HCT116 (cell line): ENCODE data around the gene SCFD2. TPM values are rescaled to one million over a fixed set of nuclear protein-coding genes. Genes with fewer than 3 reads are reported as not detected.

Experiments used
- ATAC-seq: fragments of 200-7000 bp; cut with Tn5 transposase; 2 replicates; pipeline ENCODE4 v1.9.1; 2020; ENCODE audit warnings: mild to moderate bottlenecking, moderate library complexity
- BruUV-seq: library from RNA; stranded (reverse); fragments of 400-500 nt; replicated peaks from 2 replicates; lab custom pipeline; 2021; lab: Mats Ljungman, UMichigan
- CTCF ChIA-PET: fragments of 300-600 bp; sonication (Branson Sonifier 250); formaldehyde crosslinking; loops from one replicate; lab custom pipeline; 2021; ENCODE audit warnings: antibody characterized with exemption; lab: Charles Lee
- POLR2A ChIA-PET: fragments of 300-600, 350-600 bp; sonication (Branson Sonifier 250); formaldehyde crosslinking; loops from one replicate; lab custom pipeline; 2021; ENCODE audit warnings: antibody characterized with exemption; lab: Charles Lee
- RAD21 ChIA-PET, 2 experiments: fragments of 300-600 bp; sonication (Branson Sonifier 250); formaldehyde crosslinking; loops; one replicate each; lab custom pipeline; 2023; ENCODE audit warnings: low total read pairs in 2 of 2; ENCODE audit not compliant: uncharacterized antibody in 2 of 2, unreplicated experiment in 2 of 2, low non-redundant PET in 1 of 2; lab: Charles Lee
- DNase-seq: peaks from one replicate; pipeline ENCODE4 v3.0.0-alpha.2; 2010; ENCODE audit warnings: low read depth, low spot score
- H2AFZ ChIP-seq: fragments of 200-600 bp; shearing (Covaris generic), sonication (generic); 2 replicates; pipeline ENCODE4 v1.6.1; 2017; ENCODE audit warnings: low read depth, mixed run types, mixed read lengths, antibody characterized with exemption, low read length; ENCODE audit not compliant: poor library complexity, severe bottlenecking
- H3K27ac ChIP-seq: 2 replicates; pipeline ENCODE4 v1.5.1; 2012; ENCODE audit warnings: low read depth, low read length
- H3K27me3 ChIP-seq: fragments of 200-600 bp; sonication (generic); 2 replicates; pipeline ENCODE4 v1.6.1; 2016; ENCODE audit warnings: mixed run types, low read length, mixed read lengths; ENCODE audit not compliant: insufficient read depth
- H3K36me3 ChIP-seq, 2 experiments: fragments of 200-500 bp in 1 of 2; fragments of 200-600 bp in 1 of 2; sonication (Bioruptor generic) in 1 of 2; sonication (generic) in 1 of 2; 2 replicates each; pipeline versions ENCODE4 v1.5.1 to v1.6.1; 2014 to 2016; ENCODE audit warnings: low read length in 2 of 2, inconsistent platforms in 1 of 2, mixed read lengths in 1 of 2, mixed run types in 1 of 2; ENCODE audit not compliant: insufficient read depth in 2 of 2, control insufficient read depth in 1 of 2
- H3K4me1 ChIP-seq, 2 experiments: fragments of 200-600 bp in 1 of 2; sonication (generic) in 1 of 2; 2 replicates each; pipeline versions ENCODE4 v1.5.1 to v1.6.1; 2012 to 2017; ENCODE audit warnings: low read length in 2 of 2, inconsistent platforms in 1 of 2, mild to moderate bottlenecking in 1 of 2, mixed read lengths in 1 of 2, mixed run types in 1 of 2, moderate library complexity in 1 of 2; ENCODE audit not compliant: insufficient read depth in 2 of 2, control insufficient read depth in 1 of 2
- H3K4me2 ChIP-seq: fragments of 200-600 bp; sonication (generic); 2 replicates; pipeline ENCODE4 v1.6.1; 2017; ENCODE audit warnings: mixed run types, low read length, mixed read lengths
- H3K4me3 ChIP-seq, 2 experiments: fragments of 200-600 bp in 1 of 2; sonication (generic) in 1 of 2; replicated peaks in 1 of 2; 2 replicates each; pipeline ENCODE4 v1.5.1; 2011 to 2016; ENCODE audit warnings: low read length in 2 of 2, control low read depth in 1 of 2, low read depth in 1 of 2, mild to moderate bottlenecking in 1 of 2, mixed read lengths in 1 of 2, mixed run types in 1 of 2
- H3K79me2 ChIP-seq: fragments of 200-600 bp; sonication (generic); 2 replicates; pipeline ENCODE4 v1.6.1; 2017; ENCODE audit warnings: mild to moderate bottlenecking, mixed run types, low read length, moderate library complexity, mixed read lengths; ENCODE audit not compliant: insufficient read depth
- H3K9ac ChIP-seq: fragments of 200-600 bp; sonication (generic); 2 replicates; pipeline ENCODE4 v1.6.1; 2016; ENCODE audit warnings: low read length, mixed read lengths
- H3K9me2 ChIP-seq: fragments of 200-600 bp; sonication (generic), shearing (Covaris generic); 2 replicates; pipeline ENCODE4 v1.6.1; 2017; ENCODE audit warnings: mixed run types, mild to moderate bottlenecking, moderate library complexity; ENCODE audit not compliant: insufficient read depth
- H3K9me3 ChIP-seq, 2 experiments: fragments of 200-500 bp in 1 of 2; fragments of 200-600 bp in 1 of 2; sonication (Bioruptor generic) in 1 of 2; sonication (generic) in 1 of 2; 2 replicates each; pipeline ENCODE4 v1.6.1; 2014 to 2017; ENCODE audit warnings: low read length in 2 of 2, mixed read lengths in 2 of 2, inconsistent platforms in 1 of 2, low read depth in 1 of 2, mild to moderate bottlenecking in 1 of 2, mixed run types in 1 of 2, moderate library complexity in 1 of 2; ENCODE audit not compliant: control insufficient read depth in 1 of 2, insufficient read depth in 1 of 2
- H4K20me1 ChIP-seq: fragments of 200-600 bp; sonication (generic), shearing (Covaris generic); 2 replicates; pipeline ENCODE4 v1.6.1; 2017; ENCODE audit warnings: mixed run types, mild to moderate bottlenecking, moderate library complexity; ENCODE audit not compliant: insufficient read depth
- EGR1 ChIP-seq: IDR thresholded peaks from 2 replicates; pipeline ENCODE4 v1.6.1; 2012; ENCODE audit warnings: low read depth
- FOSL1 ChIP-seq: IDR thresholded peaks from 2 replicates; pipeline ENCODE4 v1.6.1; 2012; ENCODE audit warnings: low read depth
- JUND ChIP-seq: IDR thresholded peaks from 2 replicates; pipeline ENCODE4 v1.6.1; 2012
- POLR2A ChIP-seq: IDR thresholded peaks from 2 replicates; pipeline ENCODE4 v1.7.0; 2011; ENCODE audit warnings: borderline replicate concordance; ENCODE audit not compliant: insufficient read depth, insufficient read length; ENCODE audit errors: extremely low read depth
- RAD21 ChIP-seq: IDR thresholded peaks from 2 replicates; pipeline ENCODE4 v1.6.1; 2012; ENCODE audit warnings: low read depth, mild to moderate bottlenecking
- SIN3A ChIP-seq: IDR thresholded peaks from 2 replicates; pipeline ENCODE4 v1.6.1; 2012; ENCODE audit warnings: low read depth
- TCF7L2 ChIP-seq: IDR thresholded peaks from 2 replicates; pipeline ENCODE4 v1.7.0; 2011; ENCODE audit warnings: borderline replicate concordance, inconsistent platforms; ENCODE audit not compliant: insufficient read depth, insufficient read length; ENCODE audit errors: extremely low read depth
- ZNF274 ChIP-seq: fragments of 200-500 bp; sonication (Bioruptor generic); IDR thresholded peaks from 2 replicates; pipeline ENCODE4 v1.6.1; 2014; ENCODE audit warnings: mild to moderate bottlenecking, low read depth, low read length, inconsistent platforms
- intact Hi-C: fragments of 100-400 bp; cut with micrococcal nuclease; formaldehyde crosslinking; loops from 2 replicates; pipeline ENCODE4 v1.10.0; 2022
- total RNA-seq: library from RNA; stranded (reverse); gene quantifications from one replicate; pipeline ENCODE4 v1.2.1, GENCODE V29; 2021; ENCODE audit not compliant: unreplicated experiment
- TF ChIP-seq, protein P1 (sequence below): IDR thresholded peaks from 2 replicates; pipeline ENCODE4 v1.6.1; 2012
- TF ChIP-seq, protein P2 (sequence below), 3 experiments: fragments of 200-600 bp in 1 of 3; sonication (generic) in 1 of 3; IDR thresholded peaks in 2 of 3; conservative IDR thresholded peaks in 1 of 3; 2 replicates each; pipeline ENCODE4 v1.5.1; 2012 to 2017; ENCODE audit warnings: low read depth in 2 of 3, low read length in 2 of 3, antibody characterized with exemption in 1 of 3, borderline replicate concordance in 1 of 3, control low read depth in 1 of 3, mild to moderate bottlenecking in 1 of 3, mixed read lengths in 1 of 3, mixed run types in 1 of 3, moderate library complexity in 1 of 3; ENCODE audit not compliant: insufficient read depth in 1 of 3

SCFD2 gene
- total RNA-seq, 1 experiment from 2014 or later = 13.6 TPM

DNA sequence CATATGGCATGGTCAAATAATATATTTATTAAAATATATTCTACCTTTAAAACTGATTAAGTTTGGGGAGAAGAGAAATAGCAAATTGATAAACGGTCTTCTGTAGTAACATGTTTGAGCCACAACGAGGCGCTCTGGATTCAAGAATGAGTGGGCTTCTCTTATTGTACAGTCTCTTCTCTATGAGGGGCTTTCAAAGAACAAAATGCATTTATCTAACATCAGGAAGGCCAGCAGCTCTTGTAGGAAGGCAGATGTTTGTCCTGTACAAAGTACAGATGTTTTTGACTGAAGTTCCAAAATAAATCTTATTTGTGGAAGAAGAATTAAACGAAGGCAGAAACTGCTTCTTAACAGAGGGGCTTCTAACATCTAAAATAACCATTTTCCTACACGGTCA, 350.2 kb downstream of the SCFD2 start:
- intact Hi-C loops = loop anchor here (1.0 to 10.0 kb wide), 5 partner anchors 639 to 1218 kb away; no protein-coding TSS in a partner anchor
- POLR2A ChIA-PET = no interaction called here

More for the DNA sequence above, 350.2 kb downstream of the SCFD2 start:
- ATAC-seq (peak; percentile 52; the same call in 1 of the 2 replicates), DNase-seq (peak; percentile 26)
- H3K36me3 ChIP-seq = no peaks in the 10 kb centered on the region
- CTCF ChIA-PET = interaction anchor here (0.7 to 2.9 kb wide), 3 partner anchors 171 to 1218 kb away, joined by 3 to 49 read pairs (median 5); no protein-coding TSS in a partner anchor
- H4K20me1 ChIP-seq = no peaks in the 10 kb centered on the region
- H3K9me3 ChIP-seq = no peaks in the 10 kb centered on the region
- no TSS peak for BruUV-seq
- RAD21 ChIA-PET = interaction anchor here in 1 of 2 experiments (0.6 kb wide), 1 partner anchor 76 kb away, joined by 3 read pairs; no protein-coding TSS in a partner anchor
- no peak overlapping the region for H3K4me2 ChIP-seq
- no peak overlapping the region for H3K27ac ChIP-seq
- no peak for TF ChIP-seq POLR2A
- no peak for TF ChIP-seq SIN3A
- peak; percentile 73 for TF ChIP-seq RAD21
- TF ChIP-seq, protein P1, sequence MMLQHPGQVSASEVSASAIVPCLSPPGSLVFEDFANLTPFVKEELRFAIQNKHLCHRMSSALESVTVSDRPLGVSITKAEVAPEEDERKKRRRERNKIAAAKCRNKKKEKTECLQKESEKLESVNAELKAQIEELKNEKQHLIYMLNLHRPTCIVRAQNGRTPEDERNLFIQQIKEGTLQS = no peak
- no peak for TF ChIP-seq FOSL1
- no peak for TF ChIP-seq EGR1
- TF ChIP-seq ZNF274 = no peak
- TF ChIP-seq TCF7L2 = no peak
- no peak for TF ChIP-seq JUND
- TF ChIP-seq, protein P2, sequence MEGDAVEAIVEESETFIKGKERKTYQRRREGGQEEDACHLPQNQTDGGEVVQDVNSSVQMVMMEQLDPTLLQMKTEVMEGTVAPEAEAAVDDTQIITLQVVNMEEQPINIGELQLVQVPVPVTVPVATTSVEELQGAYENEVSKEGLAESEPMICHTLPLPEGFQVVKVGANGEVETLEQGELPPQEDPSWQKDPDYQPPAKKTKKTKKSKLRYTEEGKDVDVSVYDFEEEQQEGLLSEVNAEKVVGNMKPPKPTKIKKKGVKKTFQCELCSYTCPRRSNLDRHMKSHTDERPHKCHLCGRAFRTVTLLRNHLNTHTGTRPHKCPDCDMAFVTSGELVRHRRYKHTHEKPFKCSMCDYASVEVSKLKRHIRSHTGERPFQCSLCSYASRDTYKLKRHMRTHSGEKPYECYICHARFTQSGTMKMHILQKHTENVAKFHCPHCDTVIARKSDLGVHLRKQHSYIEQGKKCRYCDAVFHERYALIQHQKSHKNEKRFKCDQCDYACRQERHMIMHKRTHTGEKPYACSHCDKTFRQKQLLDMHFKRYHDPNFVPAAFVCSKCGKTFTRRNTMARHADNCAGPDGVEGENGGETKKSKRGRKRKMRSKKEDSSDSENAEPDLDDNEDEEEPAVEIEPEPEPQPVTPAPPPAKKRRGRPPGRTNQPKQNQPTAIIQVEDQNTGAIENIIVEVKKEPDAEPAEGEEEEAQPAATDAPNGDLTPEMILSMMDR (IDR thresholded peaks at IDR 0.05 in 2 of 3, conservative IDR thresholded peaks at IDR 0.05 in 1 of 3; ENCODE audit: borderline replicate concordance in 1 of 3, insufficient read depth in 1 of 3, low read depth in 2 of 3, low read length in 2 of 3) = peak; percentile 57 to 73 (median 60); a peak in 5 of 6 replicates
- H3K9ac ChIP-seq = no peak overlapping the region
- H3K9me2 ChIP-seq = no peaks in the 10 kb centered on the region
- H3K79me2 ChIP-seq = no peaks in the 10 kb centered on the region
- peaks cover 3 to 8% of the 10 kb centered on the region in 2 experiments; a peak in 2 of 4 replicates for H3K4me1 ChIP-seq
- H2AFZ ChIP-seq = no peak overlapping the region
- H3K27me3 ChIP-seq = no peaks in the 10 kb centered on the region
- no peak overlapping the region for H3K4me3 ChIP-seq
